ENCODE results near the gene METTL6.
"Not testable (repeated sequence)": the region's sequence is repeated elsewhere in the genome, so short reads cannot be mapped to it uniquely, and the experiment has no call there.

Gene METTL6

DNA sequence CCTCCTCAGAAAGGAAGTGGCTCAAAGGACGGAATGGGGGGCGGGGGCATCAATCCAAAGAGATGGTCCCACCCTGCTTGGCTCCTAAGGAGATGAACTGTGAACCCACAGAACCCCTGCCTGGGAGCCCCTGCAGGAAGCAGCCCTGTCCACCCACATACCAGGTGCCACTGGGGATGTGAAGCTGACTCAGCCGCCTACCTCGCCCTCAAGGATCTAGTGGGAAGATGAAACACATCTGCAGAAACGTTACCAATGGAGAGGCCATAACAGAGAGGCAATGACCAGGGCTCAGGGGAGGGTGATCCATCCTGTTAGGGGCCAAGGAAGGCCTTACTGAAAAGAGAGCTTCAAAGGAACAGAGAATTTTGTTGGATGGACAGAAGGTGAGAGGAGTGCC lies 35.1 kb upstream of the METTL6 start:
- Histone ChIP-seq H3K27ac (no peak overlapping the region), H3K9ac (no peak overlapping the region), H3K4me3 (IDR thresholded peaks at IDR 0.05; ENCODE audit: insufficient read depth, low read depth, low read length) (no peak overlapping the region), H3K4me2 (no peak overlapping the region), H3K36me3 (ENCODE audit: insufficient read depth) (no peaks in the 10 kb centered on the region), H3K27me3 (ENCODE audit: insufficient read depth, low read depth) (no peaks in the 10 kb centered on the region), H4K20me1 (ENCODE audit: insufficient read depth) (no peaks in the 10 kb centered on the region), H3K79me2 (ENCODE audit: insufficient read depth, low read depth) (no peaks in the 10 kb centered on the region), H3K4me1 (ENCODE audit: low read depth, poor library complexity, severe bottlenecking) (peaks cover 25% of the 10 kb centered on the region), H2AFZ (ENCODE audit: low read depth) (no peak overlapping the region)
- no peak for TF ChIP-seq CTCF (conservative IDR thresholded peaks at IDR 0.05; ENCODE audit: low read depth, low read length)

DNA sequence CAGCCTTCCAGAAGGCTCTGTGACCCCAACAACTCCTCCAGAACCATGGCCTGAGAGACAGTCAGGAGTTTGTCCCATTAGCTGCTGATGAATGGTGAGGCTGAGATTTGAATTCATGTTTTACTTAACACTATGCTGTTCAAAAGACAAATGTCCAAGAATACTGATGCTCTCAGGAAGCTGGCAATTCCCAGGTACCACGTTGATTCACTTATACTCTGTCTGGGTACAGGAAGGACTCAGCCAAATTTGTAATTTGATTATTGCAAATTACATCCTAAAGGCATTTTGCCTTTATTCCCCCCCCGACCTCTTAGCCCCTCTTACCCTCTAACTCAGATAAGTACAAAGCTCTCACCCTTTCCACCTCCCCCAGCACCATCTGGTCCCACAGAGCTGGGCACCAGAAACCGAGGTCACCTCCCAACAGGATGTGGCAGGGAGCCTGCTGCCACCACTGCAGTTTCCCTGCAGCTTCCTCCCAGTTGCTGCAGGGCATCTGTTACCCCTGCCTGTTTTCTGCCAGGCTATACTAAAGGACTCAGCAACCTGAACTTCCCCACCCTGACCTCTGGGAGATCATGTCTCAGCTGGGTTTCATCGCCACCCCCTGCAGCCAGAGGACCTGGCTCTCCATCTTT lies 33.7 kb upstream of the METTL6 start:
- Histone ChIP-seq H3K36me3 (ENCODE audit: insufficient read depth) (no peaks in the 10 kb centered on the region), H3K27me3 (ENCODE audit: insufficient read depth, low read depth) (no peaks in the 10 kb centered on the region), H3K4me2 (peak overlapping the region; percentile 21; the same call in 1 of the 2 replicates), H3K27ac (no peak overlapping the region; the same call in 1 of the 2 replicates), H3K4me1 (ENCODE audit: low read depth, poor library complexity, severe bottlenecking) (peaks cover 13% of the 10 kb centered on the region), H2AFZ (ENCODE audit: low read depth) (no peak overlapping the region), H3K4me3 (IDR thresholded peaks at IDR 0.05; ENCODE audit: insufficient read depth, low read depth, low read length) (no peak overlapping the region), H3K9ac (no peak overlapping the region), H4K20me1 (ENCODE audit: insufficient read depth) (no peaks in the 10 kb centered on the region), H3K79me2 (ENCODE audit: insufficient read depth, low read depth) (no peaks in the 10 kb centered on the region)
- no peak for TF ChIP-seq CTCF (conservative IDR thresholded peaks at IDR 0.05; ENCODE audit: low read depth, low read length)

GRCh38 chr3:15458212-15458780 lies 31.0 kb upstream of the METTL6 start:
- H3K27ac ChIP-seq: no peak overlapping the region
- no peak overlapping the region for H3K4me2 ChIP-seq
- no peaks in the 10 kb centered on the region for H3K36me3 ChIP-seq (ENCODE audit: insufficient read depth)
- TF ChIP-seq CTCF (conservative IDR thresholded peaks at IDR 0.05; ENCODE audit: low read depth, low read length): no peak
- no peak overlapping the region for H3K9ac ChIP-seq
- no peaks in the 10 kb centered on the region for H4K20me1 ChIP-seq (ENCODE audit: insufficient read depth)
- no peak overlapping the region for H3K4me3 ChIP-seq (IDR thresholded peaks at IDR 0.05; ENCODE audit: insufficient read depth, low read depth, low read length)
- no peaks in the 10 kb centered on the region for H3K27me3 ChIP-seq (ENCODE audit: insufficient read depth, low read depth)
- no peak overlapping the region for H2AFZ ChIP-seq (ENCODE audit: low read depth)
- no peaks in the 10 kb centered on the region for H3K79me2 ChIP-seq (ENCODE audit: insufficient read depth, low read depth)
- peaks cover 13% of the 10 kb centered on the region for H3K4me1 ChIP-seq (ENCODE audit: low read depth, poor library complexity, severe bottlenecking)

- not testable (repeated sequence) for H2AFZ ChIP-seq (ENCODE audit: low read depth); H3K36me3 ChIP-seq (ENCODE audit: insufficient read depth); H3K4me3 ChIP-seq (IDR thresholded peaks at IDR 0.05; ENCODE audit: insufficient read depth, low read depth, low read length); H3K79me2 ChIP-seq (ENCODE audit: insufficient read depth, low read depth); H4K20me1 ChIP-seq (ENCODE audit: insufficient read depth); H3K27ac ChIP-seq; H3K27me3 ChIP-seq (ENCODE audit: insufficient read depth, low read depth); H3K9ac ChIP-seq; H3K4me2 ChIP-seq
- peaks cover 13% of the 10 kb centered on the region for H3K4me1 ChIP-seq (ENCODE audit: low read depth, poor library complexity, severe bottlenecking)
Observed at GRCh38 chr3:15456915-15457314, 29.6 kb upstream of the METTL6 start.

DNA sequence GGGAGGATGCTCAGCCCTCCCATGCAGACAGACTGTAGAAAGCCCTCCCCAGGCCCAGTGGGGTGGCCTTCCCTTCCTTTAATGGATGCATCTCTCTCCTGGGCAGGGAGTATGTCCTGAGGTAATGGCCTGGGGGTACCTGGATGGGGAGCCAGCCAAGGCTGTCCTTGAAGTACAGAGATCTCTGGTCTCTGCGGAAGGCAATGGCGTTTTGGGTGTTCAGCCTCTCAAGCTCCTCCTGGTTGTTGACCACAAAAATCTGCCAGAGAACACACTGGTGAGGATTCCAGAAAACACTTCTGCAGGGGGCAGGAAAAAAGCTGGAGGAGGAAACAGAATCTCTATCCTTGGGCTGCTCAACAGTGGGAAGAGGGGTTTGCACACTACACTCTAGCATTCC lies 29.0 kb upstream of the METTL6 start:
- H2AFZ ChIP-seq (ENCODE audit: low read depth): no peak overlapping the region
- no peak overlapping the region for H3K4me3 ChIP-seq (IDR thresholded peaks at IDR 0.05; ENCODE audit: insufficient read depth, low read depth, low read length)
- H3K27ac ChIP-seq: no peak overlapping the region
- peaks cover 10% of the 10 kb centered on the region for H3K4me1 ChIP-seq (ENCODE audit: low read depth, poor library complexity, severe bottlenecking)
- no peaks in the 10 kb centered on the region for H4K20me1 ChIP-seq (ENCODE audit: insufficient read depth)
- no peaks in the 10 kb centered on the region for H3K27me3 ChIP-seq (ENCODE audit: insufficient read depth, low read depth)
- H3K79me2 ChIP-seq (ENCODE audit: insufficient read depth, low read depth): no peaks in the 10 kb centered on the region
- no peak overlapping the region for H3K4me2 ChIP-seq
- no peak for TF ChIP-seq CTCF (conservative IDR thresholded peaks at IDR 0.05; ENCODE audit: low read depth, low read length)
- H3K36me3 ChIP-seq (ENCODE audit: insufficient read depth): no peaks in the 10 kb centered on the region
- no peak overlapping the region for H3K9ac ChIP-seq

Data from KMS-11 (cell line).